HFF-Myc (cell line): ENCODE results near the gene ZSWIM5.
"Not testable (repeated sequence)": the region's sequence is repeated elsewhere in the genome, so short reads cannot be mapped to it uniquely, and the experiment has no call there.

Experiments used
- DNase-seq: peaks from one replicate; pipeline ENCODE4 v3.0.0-alpha.2; 2011; ENCODE audit warnings: low read depth; ENCODE audit errors: extremely low read depth
- H3K4me3 ChIP-seq: replicated peaks from 2 replicates; pipeline ENCODE4 v1.5.1; 2011; ENCODE audit warnings: low read depth, mild to moderate bottlenecking, control low read depth, low read length
- TF ChIP-seq, protein P1 (sequence below): IDR thresholded peaks from 2 replicates; pipeline ENCODE4 v1.5.1; 2012; ENCODE audit warnings: mild to moderate bottlenecking, low read depth, low read length, control low read depth; ENCODE audit errors: missing control alignments

The ZSWIM5 gene

DNA sequence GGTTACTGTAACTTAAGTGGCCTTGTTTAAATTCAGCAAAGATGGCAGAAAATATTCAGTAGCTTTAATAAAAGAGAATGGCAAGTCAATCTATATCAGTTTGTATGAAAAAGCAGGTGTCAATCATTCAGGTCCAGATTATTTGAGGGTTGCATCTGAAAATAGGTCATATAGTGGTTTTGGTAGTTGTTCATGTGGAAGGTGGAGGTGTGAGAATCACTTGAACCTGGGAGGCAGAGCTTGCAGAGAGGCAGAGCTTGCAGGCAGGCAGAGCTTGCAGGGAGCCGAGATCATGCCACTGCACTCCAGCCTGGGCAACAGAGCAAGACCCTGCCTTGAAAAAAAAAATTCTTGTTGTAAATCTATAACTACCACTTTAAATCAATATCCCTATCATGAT is 88.6 kb downstream of the ZSWIM5 start:
- H3K4me3 ChIP-seq = no peak overlapping the region
- no peak for DNase-seq
- TF ChIP-seq, protein P1, sequence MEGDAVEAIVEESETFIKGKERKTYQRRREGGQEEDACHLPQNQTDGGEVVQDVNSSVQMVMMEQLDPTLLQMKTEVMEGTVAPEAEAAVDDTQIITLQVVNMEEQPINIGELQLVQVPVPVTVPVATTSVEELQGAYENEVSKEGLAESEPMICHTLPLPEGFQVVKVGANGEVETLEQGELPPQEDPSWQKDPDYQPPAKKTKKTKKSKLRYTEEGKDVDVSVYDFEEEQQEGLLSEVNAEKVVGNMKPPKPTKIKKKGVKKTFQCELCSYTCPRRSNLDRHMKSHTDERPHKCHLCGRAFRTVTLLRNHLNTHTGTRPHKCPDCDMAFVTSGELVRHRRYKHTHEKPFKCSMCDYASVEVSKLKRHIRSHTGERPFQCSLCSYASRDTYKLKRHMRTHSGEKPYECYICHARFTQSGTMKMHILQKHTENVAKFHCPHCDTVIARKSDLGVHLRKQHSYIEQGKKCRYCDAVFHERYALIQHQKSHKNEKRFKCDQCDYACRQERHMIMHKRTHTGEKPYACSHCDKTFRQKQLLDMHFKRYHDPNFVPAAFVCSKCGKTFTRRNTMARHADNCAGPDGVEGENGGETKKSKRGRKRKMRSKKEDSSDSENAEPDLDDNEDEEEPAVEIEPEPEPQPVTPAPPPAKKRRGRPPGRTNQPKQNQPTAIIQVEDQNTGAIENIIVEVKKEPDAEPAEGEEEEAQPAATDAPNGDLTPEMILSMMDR = no peak

DNA sequence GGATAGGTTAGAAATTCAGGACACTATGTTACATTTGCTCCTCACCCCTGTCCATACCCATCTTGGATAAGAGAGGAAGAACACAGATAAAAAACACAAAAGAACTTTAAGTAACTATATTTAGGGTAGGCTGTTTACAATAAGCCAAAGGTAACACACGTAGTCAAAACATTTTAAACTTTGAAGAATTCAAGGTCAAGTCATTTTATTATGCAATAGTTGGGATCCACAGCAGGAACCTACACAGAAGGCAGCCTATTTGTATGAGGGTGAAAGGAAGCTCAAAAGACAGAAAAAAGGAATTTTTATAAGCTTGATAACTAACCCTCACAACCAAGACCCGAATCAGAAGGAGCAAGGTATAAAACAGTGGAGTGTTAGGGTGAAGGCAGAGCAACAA is 89.6 kb downstream of the ZSWIM5 start:
- no peak for DNase-seq
- no peak overlapping the region for H3K4me3 ChIP-seq
- TF ChIP-seq, protein P1 = no peak

GRCh38 chr1:45116340-45116739 is 90.1 kb downstream of the ZSWIM5 start:
- TF ChIP-seq, protein P1 = no peak
- DNase-seq = no peak
- no peak overlapping the region for H3K4me3 ChIP-seq

- DNase-seq, H3K4me3 ChIP-seq: not testable (repeated sequence)
These were observed 91.2 kb downstream of the ZSWIM5 start for GRCh38 chr1:45115198-45115597.

DNA sequence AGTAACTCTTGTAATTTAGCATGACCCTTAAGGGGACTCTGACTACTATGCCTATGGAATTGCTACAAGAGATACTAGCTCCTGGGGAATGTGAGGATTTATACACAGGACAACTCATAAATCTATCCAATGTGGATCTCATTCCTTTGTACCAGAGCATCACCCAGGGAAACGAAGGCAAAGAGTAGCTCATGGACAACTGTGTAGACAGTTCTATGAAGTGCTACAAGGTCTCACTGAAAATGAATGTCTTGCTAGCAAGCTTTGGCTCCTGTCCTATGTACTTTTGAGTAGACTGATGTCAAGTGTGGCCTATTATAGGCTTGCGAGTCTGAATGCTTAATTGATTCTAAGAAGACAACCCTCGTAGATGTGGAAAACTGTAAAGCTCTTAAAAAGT is 93.7 kb downstream of the ZSWIM5 start:
- no peak for DNase-seq
- TF ChIP-seq, protein P1 = no peak
- H3K4me3 ChIP-seq = no peak overlapping the region

DNA sequence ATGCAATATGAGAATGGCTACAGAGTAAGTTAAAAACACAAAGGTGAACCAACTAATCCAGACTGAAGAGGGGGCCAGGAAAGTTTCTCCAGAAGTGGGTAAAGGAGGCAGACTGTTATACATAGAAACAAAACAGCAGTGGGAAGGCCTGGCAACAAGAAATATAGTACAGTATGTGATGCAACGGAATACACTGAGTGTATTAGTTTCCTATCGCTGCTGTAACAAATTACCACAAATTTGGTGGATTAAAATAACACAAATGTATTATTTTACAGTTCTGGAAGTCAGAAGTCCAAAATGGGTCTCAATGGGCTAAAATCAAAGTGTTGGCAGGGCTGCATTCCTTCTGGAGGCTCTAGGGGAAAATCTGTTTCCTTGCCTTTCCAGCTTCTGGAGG is 95.2 kb downstream of the ZSWIM5 start:
- TF ChIP-seq, protein P1 = no peak
- DNase-seq = no peak
- H3K4me3 ChIP-seq = no peak overlapping the region

GRCh38 chr1:45107782-45108181 is 98.6 kb downstream of the ZSWIM5 start:
- TF ChIP-seq, protein P1 = no peak
- no peak for DNase-seq

GRCh38 chr1:45106864-45107263 is 99.5 kb downstream of the ZSWIM5 start:
- not testable (repeated sequence) for DNase-seq, H3K4me3 ChIP-seq

More at GRCh38 chr1:45107782-45108181, 98.6 kb downstream of the ZSWIM5 start:
- H3K4me3 ChIP-seq = no peak overlapping the region

DNA sequence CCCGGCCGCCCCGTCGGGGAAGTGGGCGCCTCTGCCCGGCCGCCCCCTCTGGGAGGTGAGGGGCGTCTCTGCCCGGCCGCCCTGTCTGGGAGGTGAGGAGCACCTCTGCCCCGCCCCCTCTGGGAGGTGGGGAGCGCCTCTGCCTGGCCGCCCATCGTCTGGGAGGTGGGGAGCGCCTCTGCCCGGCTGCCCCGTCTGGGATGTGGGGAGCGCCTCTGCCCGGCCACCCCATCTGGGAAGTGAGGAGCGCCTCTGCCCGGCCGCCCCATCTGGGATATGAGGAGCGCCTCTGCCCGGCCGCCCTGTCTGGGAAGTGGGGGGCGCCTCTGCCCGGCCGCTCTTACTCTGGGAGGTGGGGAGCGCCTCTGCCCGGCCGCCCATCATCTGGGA is 100.3 kb downstream of the ZSWIM5 start:
- DNase-seq, H3K4me3 ChIP-seq: not testable (repeated sequence)

GRCh38 chr1:45105486-45106155 is 100.8 kb downstream of the ZSWIM5 start:
- not testable (repeated sequence) for H3K4me3 ChIP-seq, DNase-seq
